ENCODE measurements around the gene MMP17.
A peak's percentile ranks its signal among the peaks of the same experiment; 100 is the strongest.

Gene MMP17

GRCh38 chr12:131861261-131862083, 33.3 kb downstream of the MMP17 start:
- H3K4me3 ChIP-seq (ENCODE audit: low read depth, low read length): peak overlapping the region; percentile 16
- no peak for DNase-seq (ENCODE audit: low read depth)
- no peak for TF ChIP-seq POLR2A (IDR thresholded peaks at IDR 0.05; ENCODE audit: extremely low read depth, insufficient read length)
- no peak for TF ChIP-seq MAX (IDR thresholded peaks at IDR 0.05; ENCODE audit: low read depth, low read length)
- TF ChIP-seq MYC (IDR thresholded peaks at IDR 0.05; ENCODE audit: low read depth, low read length): no peak
- TF ChIP-seq CTCF (IDR thresholded peaks at IDR 0.05; ENCODE audit: low read depth, low read length): no peak

- DNase-seq (ENCODE audit: low read depth): no peak
- no peak overlapping the region for H3K4me3 ChIP-seq (ENCODE audit: low read depth, low read length)
- TF ChIP-seq MAX (IDR thresholded peaks at IDR 0.05; ENCODE audit: low read depth, low read length) (no peak), POLR2A (IDR thresholded peaks at IDR 0.05; ENCODE audit: extremely low read depth, insufficient read length) (no peak), CTCF (IDR thresholded peaks at IDR 0.05; ENCODE audit: low read depth, low read length) (no peak), MYC (IDR thresholded peaks at IDR 0.05; ENCODE audit: low read depth, low read length) (no peak)
Measured at GRCh38 chr12:131862084-131862441, 33.9 kb downstream of the MMP17 start.

DNA sequence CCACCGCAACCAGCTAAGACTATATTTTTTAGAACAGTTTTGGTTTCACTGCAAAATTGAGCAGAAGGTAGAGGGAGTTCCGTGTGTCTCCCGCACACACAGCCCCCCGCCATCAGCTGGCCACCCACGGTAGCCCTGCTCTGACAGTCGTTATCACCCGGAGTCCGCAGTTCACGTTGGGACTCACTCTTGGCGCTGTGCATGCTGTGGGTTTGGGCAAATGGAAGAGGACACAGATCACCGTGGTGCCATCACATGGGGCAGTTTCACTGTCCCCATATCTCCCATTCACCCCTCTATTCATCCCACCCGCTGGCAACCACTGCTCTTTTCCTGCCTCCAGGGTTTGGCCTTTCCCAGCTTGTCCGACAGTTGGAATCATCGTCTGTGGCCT, 34.4 kb downstream of the MMP17 start:
- no peak for DNase-seq (ENCODE audit: low read depth)
- no peak overlapping the region for H3K4me3 ChIP-seq (ENCODE audit: low read depth, low read length)
- TF ChIP-seq MAX (IDR thresholded peaks at IDR 0.05; ENCODE audit: low read depth, low read length): no peak
- TF ChIP-seq POLR2A (IDR thresholded peaks at IDR 0.05; ENCODE audit: extremely low read depth, insufficient read length): no peak
- no peak for TF ChIP-seq CTCF (IDR thresholded peaks at IDR 0.05; ENCODE audit: low read depth, low read length)
- TF ChIP-seq MYC (IDR thresholded peaks at IDR 0.05; ENCODE audit: low read depth, low read length): no peak

DNA sequence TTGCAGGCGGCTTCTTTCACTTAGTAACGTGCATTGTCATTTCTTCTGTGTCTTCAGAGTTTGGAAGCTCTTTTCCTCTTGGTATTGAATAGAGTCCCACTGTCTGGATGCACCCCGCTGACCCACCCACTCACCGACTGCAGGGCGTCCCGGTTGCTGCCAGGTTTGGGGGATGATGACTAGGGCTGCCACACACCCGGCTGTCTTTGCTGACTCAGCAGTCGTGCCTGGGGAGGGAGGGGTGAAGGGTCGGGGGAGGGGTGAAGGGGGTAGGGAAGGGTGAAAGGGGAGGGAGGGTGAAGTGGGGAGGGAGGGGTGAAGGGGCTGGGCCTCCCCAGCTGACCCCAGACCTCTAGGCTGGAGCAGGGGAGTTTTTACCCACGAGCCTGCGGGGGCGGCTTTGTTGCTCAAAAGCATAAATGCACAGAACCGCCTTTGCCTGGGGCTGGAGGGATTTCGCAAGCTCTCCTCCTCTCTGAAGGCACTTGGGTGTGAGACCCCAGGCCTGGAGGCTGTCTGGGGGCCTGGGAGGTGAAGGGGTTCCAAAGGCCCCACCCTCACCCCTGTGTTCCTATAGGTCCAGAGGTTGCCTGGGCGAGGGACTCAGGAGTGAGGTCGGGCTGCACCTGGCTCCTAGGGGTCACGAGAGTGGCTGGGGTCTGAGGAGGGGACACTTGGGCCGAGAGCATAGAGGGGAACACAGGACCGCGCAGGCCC, 35.0 kb downstream of the MMP17 start:
- peak; percentile 93 for DNase-seq (ENCODE audit: low read depth)
- TF ChIP-seq POLR2A (IDR thresholded peaks at IDR 0.05; ENCODE audit: extremely low read depth, insufficient read length): no peak
- no peak overlapping the region for H3K4me3 ChIP-seq (ENCODE audit: low read depth, low read length)

DNA sequence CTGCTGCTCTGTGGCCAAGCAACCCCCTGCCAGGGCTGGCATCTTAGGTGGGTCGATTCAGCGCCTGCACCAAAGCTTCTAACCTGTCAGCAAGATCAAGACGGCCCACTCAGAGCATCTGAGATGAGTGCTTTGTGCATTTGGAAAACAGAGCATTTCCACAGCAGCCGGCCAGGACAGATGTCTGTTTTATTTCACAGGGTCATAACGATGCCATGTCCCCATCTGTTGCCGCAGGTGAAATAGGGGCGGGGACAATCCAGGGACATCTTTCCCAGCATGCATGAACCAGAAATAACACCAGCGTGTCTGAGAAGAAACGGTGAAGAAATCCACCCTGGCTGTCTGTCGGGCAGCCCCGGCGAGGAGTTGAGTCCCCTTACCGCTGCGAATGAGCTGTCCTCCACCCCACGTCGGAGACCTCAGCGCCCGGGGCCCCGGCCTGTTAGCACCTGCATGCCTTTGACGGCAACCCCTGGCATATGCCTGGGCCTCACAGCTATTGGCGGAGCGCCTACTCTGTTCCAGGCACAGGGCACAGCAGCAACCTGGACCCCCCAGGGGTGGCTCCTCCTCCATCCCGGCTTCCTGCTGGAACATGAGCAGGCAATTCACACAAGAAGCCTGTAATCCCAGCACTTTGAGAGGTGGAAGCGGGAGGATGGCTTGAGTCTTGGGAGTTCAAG, 35.7 kb downstream of the MMP17 start:
- H3K4me3 ChIP-seq (ENCODE audit: low read depth, low read length): no peak overlapping the region
- TF ChIP-seq MAX (IDR thresholded peaks at IDR 0.05; ENCODE audit: low read depth, low read length): no peak
- TF ChIP-seq POLR2A (IDR thresholded peaks at IDR 0.05; ENCODE audit: extremely low read depth, insufficient read length): no peak
- DNase-seq (ENCODE audit: low read depth): peak; percentile 3

DNA sequence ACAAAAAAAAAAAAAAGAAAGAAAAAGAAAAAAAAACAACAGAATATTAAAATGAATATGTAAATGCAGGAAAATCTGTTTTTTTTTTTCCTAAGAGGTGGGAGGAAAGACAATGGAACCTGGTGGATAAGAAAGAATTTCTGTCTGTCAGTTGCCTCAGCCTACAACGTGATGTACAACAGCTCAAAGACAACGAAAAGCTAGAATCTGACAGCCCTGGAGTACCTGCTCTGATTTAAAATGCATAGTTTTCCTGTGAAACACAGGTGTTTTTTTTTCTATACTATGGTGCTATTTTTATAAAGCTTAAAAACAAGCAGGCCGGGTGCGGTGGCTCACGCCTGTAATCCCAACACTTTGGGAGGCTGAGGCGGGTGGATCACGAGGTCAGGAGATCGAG, 36.3 kb downstream of the MMP17 start:
- no peak for DNase-seq (ENCODE audit: low read depth)
- no peak for TF ChIP-seq POLR2A (IDR thresholded peaks at IDR 0.05; ENCODE audit: extremely low read depth, insufficient read length)
- no peak for TF ChIP-seq MAX (IDR thresholded peaks at IDR 0.05; ENCODE audit: low read depth, low read length)
- TF ChIP-seq MYC (IDR thresholded peaks at IDR 0.05; ENCODE audit: low read depth, low read length): no peak
- no peak for TF ChIP-seq CTCF (IDR thresholded peaks at IDR 0.05; ENCODE audit: low read depth, low read length)

More for the DNA sequence above, 36.3 kb downstream of the MMP17 start:
- no peak overlapping the region for H3K4me3 ChIP-seq (ENCODE audit: low read depth, low read length)

Data from NB4 (cell line).